PC-3 (cell line): ENCODE measurements around the gene GFOD1. TPM values are rescaled to one million over a fixed set of nuclear protein-coding genes. Genes with fewer than 3 reads are reported as not detected.

Experiments
- ATAC-seq: fragments of 200-7000 bp; cut with Tn5 transposase; 2 replicates; pipeline ENCODE4 v1.9.1; 2020; ENCODE audit warnings: mild to moderate bottlenecking, moderate library complexity
- BruUV-seq: library from RNA; stranded (reverse); fragments of 400-500 nt; replicated peaks from 2 replicates; lab custom pipeline; 2021; lab: Mats Ljungman, UMichigan
- CTCF ChIA-PET: fragments of 300-600 bp; sonication (Branson Sonifier 250); formaldehyde crosslinking; loops from one replicate; lab custom pipeline; 2022; ENCODE audit warnings: antibody characterized with exemption; lab: Charles Lee
- POLR2A ChIA-PET: fragments of 300-600 bp; sonication (Branson Sonifier 250); formaldehyde crosslinking; loops from one replicate; lab custom pipeline; 2022; ENCODE audit warnings: antibody characterized with exemption; ENCODE audit not compliant: unreplicated experiment; lab: Charles Lee
- DNase-seq: peaks from one replicate; pipeline ENCODE4 v3.0.0-alpha.2; 2015
- H2AFZ ChIP-seq: fragments of 300-600 bp; sonication (generic); 2 replicates; pipeline ENCODE4 v1.6.0; 2016; ENCODE audit warnings: antibody characterized with exemption, low read length
- H3F3A ChIP-seq: fragments of 300-600 bp; sonication (generic); one replicate; pipeline ENCODE4 v1.6.0; 2017; ENCODE audit warnings: antibody characterized with exemption, low read length, control low read depth, mild to moderate bottlenecking; ENCODE audit not compliant: unreplicated experiment
- H3K27ac ChIP-seq: fragments of 300-600 bp; sonication (generic); 2 replicates; pipeline ENCODE4 v1.5.1; 2016; ENCODE audit warnings: mild to moderate bottlenecking, low read length
- H3K27me3 ChIP-seq: fragments of 300-600 bp; sonication (generic); 2 replicates; pipeline ENCODE4 v1.6.1; 2016; ENCODE audit warnings: low read length, mixed read lengths
- H3K36me3 ChIP-seq: fragments of 300-600 bp; sonication (generic); 2 replicates; pipeline ENCODE4 v1.6.1; 2016; ENCODE audit warnings: low read depth, mixed run types, low read length, mixed read lengths
- H3K4me1 ChIP-seq: fragments of 300-600 bp; sonication (generic); 2 replicates; pipeline ENCODE4 v1.5.1; 2016; ENCODE audit warnings: low read length; ENCODE audit not compliant: insufficient read depth
- H3K4me2 ChIP-seq: fragments of 300-600 bp; sonication (generic); 2 replicates; pipeline ENCODE4 v1.6.0; 2016; ENCODE audit warnings: low read length
- H3K4me3 ChIP-seq: fragments of 300-600 bp; sonication (generic); 2 replicates; pipeline ENCODE4 v1.5.1; 2016; ENCODE audit warnings: mild to moderate bottlenecking, low read length, mixed read lengths
- H3K79me2 ChIP-seq: fragments of 300-600 bp; sonication (generic); 2 replicates; pipeline ENCODE4 v1.6.1; 2017; ENCODE audit warnings: low read length, mixed read lengths
- H3K9ac ChIP-seq: fragments of 300-600 bp; sonication (generic); 2 replicates; pipeline ENCODE4 v1.6.0; 2016; ENCODE audit warnings: mild to moderate bottlenecking, low read length
- H3K9me2 ChIP-seq: fragments of 300-600 bp; sonication (generic); replicated peaks from 2 replicates; pipeline ENCODE4 v1.6.1; 2016; ENCODE audit warnings: mixed run types, low read length, mixed read lengths
- H3K9me3 ChIP-seq: fragments of 300-600 bp; sonication (generic); 2 replicates; pipeline ENCODE4 v1.6.1; 2016; ENCODE audit warnings: low read length, mixed read lengths
- H4K20me1 ChIP-seq: fragments of 300-600 bp; sonication (generic); 2 replicates; pipeline ENCODE4 v1.6.1; 2016; ENCODE audit warnings: low read length, mixed read lengths
- CTCF ChIP-seq: fragments of 300-600 bp; sonication (generic); conservative IDR thresholded peaks from 2 replicates; pipeline ENCODE4 v1.5.1; 2017; ENCODE audit warnings: antibody characterized with exemption, low read depth, mild to moderate bottlenecking, low read length
- EZH2 ChIP-seq: fragments of 300-600 bp; sonication (generic); IDR thresholded peaks from one replicate; pipeline ENCODE4 v1.6.1; 2017; ENCODE audit warnings: antibody characterized with exemption, mild to moderate bottlenecking, low read length; ENCODE audit not compliant: unreplicated experiment
- EZH2phosphoT487 ChIP-seq: fragments of 300-600 bp; sonication (generic); IDR thresholded peaks from 2 replicates; pipeline ENCODE4 v1.6.1; 2018; ENCODE audit warnings: mild to moderate bottlenecking, antibody characterized with exemption, low read length, borderline replicate concordance
- intact Hi-C: fragments of 100-400 bp; cut with micrococcal nuclease; formaldehyde crosslinking; loops from 2 replicates; pipeline ENCODE4 v1.9.0; 2023
- total RNA-seq: library from RNA; depleted of rRNA; stranded (reverse); fragments of >200 nt; gene quantifications from 2 replicates; pipeline ENCODE4 v1.2.3, GENCODE V29; 2014

The GFOD1 gene
- total RNA-seq, 1 experiment from 2014 or later: 16.0 TPM

- no peaks in the 10 kb centered on the region for H3K9me3 ChIP-seq
- CTCF ChIA-PET: no interaction called here
- H3F3A ChIP-seq: no peaks in the 10 kb centered on the region
- H3K9ac ChIP-seq: no peak overlapping the region
- no peaks in the 10 kb centered on the region for H3K4me1 ChIP-seq
- POLR2A ChIA-PET: no interaction called here
- H4K20me1 ChIP-seq: no peaks in the 10 kb centered on the region
- DNase-seq (no peak), ATAC-seq (no peak)
- no peak overlapping the region for H3K4me2 ChIP-seq
- no TSS peak for BruUV-seq
- no peaks in the 10 kb centered on the region for H3K79me2 ChIP-seq
- no peaks in the 10 kb centered on the region for H3K27me3 ChIP-seq
- intact Hi-C loops: no loop called here
- H2AFZ ChIP-seq: no peak overlapping the region
- no peak overlapping the region for H3K27ac ChIP-seq
- no peak overlapping the region for H3K4me3 ChIP-seq
- H3K9me2 ChIP-seq: no peaks in the 10 kb centered on the region
- H3K36me3 ChIP-seq: peaks cover 38% of the 10 kb centered on the region; the same call in 1 of the 2 replicates
- TF ChIP-seq EZH2: no peak
- no peak for TF ChIP-seq CTCF
- no peak for TF ChIP-seq EZH2phosphoT487
Observed at GRCh38 chr6:13318821-13319220, 168.6 kb downstream of the GFOD1 start.

GRCh38 chr6:13315896-13316295 is 171.5 kb downstream of the GFOD1 start:
- ChIA-PET CTCF (no interaction called here), POLR2A (no interaction called here)
- BruUV-seq: no TSS peak
- intact Hi-C loops: no loop called here
- H3K4me3 ChIP-seq: no peak overlapping the region
- H3K36me3 ChIP-seq: peaks cover 37% of the 10 kb centered on the region; the same call in 1 of the 2 replicates
- H4K20me1 ChIP-seq: no peaks in the 10 kb centered on the region
- H3K27me3 ChIP-seq: no peaks in the 10 kb centered on the region
- ATAC-seq (no peak), DNase-seq (no peak)
- no peak for TF ChIP-seq CTCF
- H3K79me2 ChIP-seq: no peaks in the 10 kb centered on the region
- no peak overlapping the region for H2AFZ ChIP-seq
- H3K9ac ChIP-seq: no peak overlapping the region
- no peak overlapping the region for H3K4me2 ChIP-seq
- no peaks in the 10 kb centered on the region for H3K9me2 ChIP-seq
- H3K27ac ChIP-seq: no peak overlapping the region
- H3K9me3 ChIP-seq: no peaks in the 10 kb centered on the region
- H3F3A ChIP-seq: no peaks in the 10 kb centered on the region
- no peaks in the 10 kb centered on the region for H3K4me1 ChIP-seq

GRCh38 chr6:13314806-13315205 is 172.6 kb downstream of the GFOD1 start:
- Histone ChIP-seq H3K4me3 (no peak overlapping the region), H3F3A (no peaks in the 10 kb centered on the region), H3K4me2 (no peak overlapping the region), H3K27me3 (no peaks in the 10 kb centered on the region), H3K9me2 (no peaks in the 10 kb centered on the region), H3K4me1 (no peaks in the 10 kb centered on the region), H4K20me1 (no peaks in the 10 kb centered on the region), H3K9me3 (no peaks in the 10 kb centered on the region), H3K9ac (no peak overlapping the region), H2AFZ (no peak overlapping the region), H3K27ac (no peak overlapping the region), H3K36me3 (peaks cover 29% of the 10 kb centered on the region; the same call in 1 of the 2 replicates), H3K79me2 (no peaks in the 10 kb centered on the region)
- DNase-seq (no peak), ATAC-seq (no peak)
- POLR2A ChIA-PET: interaction anchor here (0.6 kb wide), 1 partner anchor 25 kb away, joined by 3 read pairs; no protein-coding TSS in a partner anchor
- intact Hi-C loops: no loop called here
- CTCF ChIA-PET: no interaction called here
- BruUV-seq: no TSS peak
- TF ChIP-seq CTCF (no peak), EZH2phosphoT487 (no peak), EZH2 (no peak)
